Naive thymus-derived CD4-positive, alpha-beta T cell (primary cell): ENCODE measurements around the gene CELA2B. TPM values are rescaled to one million over a fixed set of nuclear protein-coding genes. Genes with fewer than 3 reads are reported as not detected.
"Not testable (repeated sequence)": the region's sequence is repeated elsewhere in the genome, so short reads cannot be mapped to it uniquely, and the experiment has no call there.

ENCODE experiments used
- ATAC-seq: fragments of 150-1000 bp; cut with Tn5 transposase; 2 replicates; pipeline ENCODE4 v1.10.0; 2021; ENCODE audit warnings: mild to moderate bottlenecking, moderate library complexity
- CTCF ChIA-PET: fragments of 350-600 bp; sonication (Branson Sonifier 250); formaldehyde crosslinking; loops from one replicate; lab custom pipeline; 2021; ENCODE audit warnings: antibody characterized with exemption; lab: Charles Lee
- POLR2A ChIA-PET: fragments of 350-600 bp; sonication (Branson Sonifier 250); formaldehyde crosslinking; loops from one replicate; lab custom pipeline; 2021; ENCODE audit warnings: antibody characterized with exemption, inconsistent platforms; lab: Charles Lee
- DNase-seq, 9 donors: peaks; one replicate each; pipeline versions ENCODE4 v3.0.0 to v3.0.0-alpha.2; 2020 to 2022; ENCODE audit warnings: mixed read lengths in 1 of 9
- H3K27ac ChIP-seq: one replicate; pipeline ENCODE4 v1.7.0; 2013; ENCODE audit warnings: mild to moderate bottlenecking, low read depth, low read length, moderate library complexity
- H3K27me3 ChIP-seq, 2 donors: one replicate each; pipeline ENCODE4 v1.7.0; 2013; ENCODE audit warnings: low read length in 2 of 2, mild to moderate bottlenecking in 2 of 2, moderate library complexity in 2 of 2; ENCODE audit not compliant: control insufficient read depth in 2 of 2, insufficient read depth in 2 of 2
- H3K36me3 ChIP-seq, 3 experiments: 1 replicate in 2 of 3; 2 replicates in 1 of 3; pipeline ENCODE4 v1.7.0; 2013; ENCODE audit warnings: low read length in 3 of 3, mild to moderate bottlenecking in 3 of 3, moderate library complexity in 1 of 3; ENCODE audit not compliant: insufficient read depth in 3 of 3, control insufficient read depth in 2 of 3
- H3K4me1 ChIP-seq, 2 donors: one replicate each; pipeline ENCODE4 v1.7.0; 2013; ENCODE audit warnings: low read length in 2 of 2, mild to moderate bottlenecking in 2 of 2, moderate library complexity in 1 of 2; ENCODE audit not compliant: control insufficient read depth in 2 of 2, insufficient read depth in 2 of 2
- H3K4me3 ChIP-seq: 2 replicates; pipeline ENCODE4 v1.7.0; 2013; ENCODE audit warnings: mild to moderate bottlenecking, low read length
- H3K9me3 ChIP-seq, 3 experiments: 1 replicate in 2 of 3; 2 replicates in 1 of 3; pipeline ENCODE4 v1.7.0; 2013; ENCODE audit warnings: low read length in 3 of 3; ENCODE audit not compliant: control insufficient read depth in 2 of 3
- H3K27ac Mint-ChIP-seq, 9 donors: one replicate each; pipeline ENCODE4 v1.8.0; 2020 to 2022; ENCODE audit warnings: mixed read lengths in 9 of 9, mild to moderate bottlenecking in 8 of 9, moderate library complexity in 5 of 9, inconsistent platforms in 2 of 9
- H3K27me3 Mint-ChIP-seq, 5 donors: one replicate each; pipeline ENCODE4 v1.8.0; 2021 to 2022; ENCODE audit warnings: mixed read lengths in 5 of 5, mild to moderate bottlenecking in 1 of 5
- H3K36me3 Mint-ChIP-seq, 5 donors: one replicate each; pipeline ENCODE4 v1.8.0; 2020 to 2022; ENCODE audit warnings: mixed read lengths in 5 of 5, mild to moderate bottlenecking in 3 of 5, inconsistent platforms in 1 of 5
- H3K4me1 Mint-ChIP-seq, 7 donors: one replicate each; pipeline ENCODE4 v1.8.0; 2020 to 2022; ENCODE audit warnings: mixed read lengths in 7 of 7, mild to moderate bottlenecking in 3 of 7, inconsistent platforms in 1 of 7
- H3K4me3 Mint-ChIP-seq, 10 donors: one replicate each; pipeline ENCODE4 v1.8.0; 2020 to 2022; ENCODE audit warnings: mild to moderate bottlenecking in 10 of 10, mixed read lengths in 10 of 10, moderate library complexity in 6 of 10, inconsistent platforms in 2 of 10
- H3K9me3 Mint-ChIP-seq, 11 donors: one replicate each; pipeline ENCODE4 v1.8.0; 2020 to 2022; ENCODE audit warnings: mixed read lengths in 11 of 11, mild to moderate bottlenecking in 4 of 11, inconsistent platforms in 1 of 11, moderate library complexity in 1 of 11
- intact Hi-C, 2 donors: fragments of 100-400 bp; cut with micrococcal nuclease; formaldehyde crosslinking; loops; one replicate each; pipeline ENCODE4 v1.15.1; 2023
- polyA plus RNA-seq, 2 donors: library from polyadenylated mRNA; unstranded; fragments of 300-500 nt; fragmentation: Illumina TruSeq; gene quantifications; one replicate each; pipeline ENCODE4 v1.2.3, GENCODE V29; 2021
- total RNA-seq, 6 experiments: library from RNA in 5 of 6; stranded (reverse) in 5 of 6; gene quantifications; 1 replicate in 5 of 6; 2 replicates in 1 of 6; pipeline ENCODE4 v1.2.3 and lab custom pipeline; 2021 to 2026

The CELA2B gene
- total and polyA plus RNA-seq, 7 experiments from 2014 or later: not detected

- no peaks in the 10 kb centered on the region for H3K9me3 ChIP-seq
- Mint-ChIP-seq H3K27ac (no peak overlapping the region), H3K36me3 (no peaks in the 10 kb centered on the region), H3K4me3 (no peak overlapping the region), H3K27me3 (peaks cover 0 to 3% (median 0%) of the 10 kb centered on the region in 5 donors), H3K4me1 (no peaks in the 10 kb centered on the region), H3K9me3 (no peaks in the 10 kb centered on the region)
- ChIA-PET POLR2A (no interaction called here), CTCF (no interaction called here)
- ATAC-seq: no peak
- no peaks in the 10 kb centered on the region for H3K36me3 ChIP-seq
- H3K27ac ChIP-seq: no peak overlapping the region
- no peaks in the 10 kb centered on the region for H3K27me3 ChIP-seq
- intact Hi-C loops: no loop called here
- H3K4me3 ChIP-seq: no peak overlapping the region
- no peaks in the 10 kb centered on the region for H3K4me1 ChIP-seq
- no peak for DNase-seq
These were observed 18.3 kb upstream of the CELA2B start for GRCh38 chr1:15457585-15457984.

GRCh38 chr1:15458388-15458787 is 17.5 kb upstream of the CELA2B start:
- POLR2A ChIA-PET, H3K4me1 ChIP-seq, H3K9me3 Mint-ChIP-seq, H3K27me3 Mint-ChIP-seq, DNase-seq, CTCF ChIA-PET, H3K4me3 Mint-ChIP-seq, H3K4me3 ChIP-seq, H3K36me3 Mint-ChIP-seq, H3K36me3 ChIP-seq, H3K27me3 ChIP-seq, intact Hi-C loops, H3K9me3 ChIP-seq, H3K27ac Mint-ChIP-seq, H3K4me1 Mint-ChIP-seq, H3K27ac ChIP-seq, ATAC-seq: not testable (repeated sequence)

GRCh38 chr1:15459771-15460707 is 15.9 kb upstream of the CELA2B start:
- DNase-seq (no peak), ATAC-seq (no peak)
- Histone ChIP-seq H3K27me3 (no peaks in the 10 kb centered on the region), H3K4me1 (no peaks in the 10 kb centered on the region), H3K9me3 (no peaks in the 10 kb centered on the region), H3K27ac (no peak overlapping the region), H3K4me3 (no peak overlapping the region), H3K36me3 (no peaks in the 10 kb centered on the region)
- CTCF ChIA-PET: no interaction called here
- Mint-ChIP-seq H3K27me3 (peaks cover 0 to 3% (median 0%) of the 10 kb centered on the region in 5 donors), H3K4me1 (no peaks in the 10 kb centered on the region), H3K4me3 (no peak overlapping the region), H3K27ac (no peak overlapping the region), H3K9me3 (no peaks in the 10 kb centered on the region), H3K36me3 (no peaks in the 10 kb centered on the region)
- intact Hi-C loops: no loop called here
- POLR2A ChIA-PET: no interaction called here

- Mint-ChIP-seq H3K4me1 (no peaks in the 10 kb centered on the region), H3K9me3 (no peaks in the 10 kb centered on the region), H3K4me3 (no peak overlapping the region), H3K27me3 (peaks cover 0 to 2% (median 0%) of the 10 kb centered on the region in 5 donors), H3K27ac (no peak overlapping the region), H3K36me3 (no peaks in the 10 kb centered on the region)
- H3K27me3 ChIP-seq: no peaks in the 10 kb centered on the region
- H3K4me3 ChIP-seq: no peak overlapping the region
- intact Hi-C loops: no loop called here
- H3K27ac ChIP-seq: no peak overlapping the region
- no peaks in the 10 kb centered on the region for H3K36me3 ChIP-seq
- ATAC-seq: no peak
- H3K4me1 ChIP-seq: no peaks in the 10 kb centered on the region
- ChIA-PET CTCF (no interaction called here), POLR2A (no interaction called here)
- no peak for DNase-seq
- H3K9me3 ChIP-seq: no peaks in the 10 kb centered on the region
These were observed 15.2 kb upstream of the CELA2B start for GRCh38 chr1:15460708-15461095.

- H3K4me3 Mint-ChIP-seq, H3K4me1 Mint-ChIP-seq, H3K36me3 ChIP-seq, H3K9me3 Mint-ChIP-seq, H3K27me3 ChIP-seq, ATAC-seq, H3K4me3 ChIP-seq, H3K27ac Mint-ChIP-seq, POLR2A ChIA-PET, H3K27me3 Mint-ChIP-seq, CTCF ChIA-PET, H3K36me3 Mint-ChIP-seq, H3K27ac ChIP-seq, H3K4me1 ChIP-seq, H3K9me3 ChIP-seq, intact Hi-C loops, DNase-seq: not testable (repeated sequence)
These were observed 12.7 kb upstream of the CELA2B start for GRCh38 chr1:15463064-15463800.

GRCh38 chr1:15463926-15464322 is 12.0 kb upstream of the CELA2B start:
- POLR2A ChIA-PET, DNase-seq, H3K27ac ChIP-seq, H3K4me1 Mint-ChIP-seq, ATAC-seq, H3K4me1 ChIP-seq, H3K27ac Mint-ChIP-seq, H3K36me3 ChIP-seq, H3K27me3 Mint-ChIP-seq, H3K36me3 Mint-ChIP-seq, CTCF ChIA-PET, H3K4me3 ChIP-seq, H3K4me3 Mint-ChIP-seq, H3K27me3 ChIP-seq, intact Hi-C loops, H3K9me3 ChIP-seq, H3K9me3 Mint-ChIP-seq: not testable (repeated sequence)
